Measurements from ENCODE around the gene TRPM1. TPM values are rescaled to one million over a fixed set of nuclear protein-coding genes. Genes with fewer than 3 reads are reported as not detected.

The TRPM1 gene
- total RNA-seq, 1 experiment from 2014 or later = 0.77 TPM

- no peak for ATAC-seq
Observed at GRCh38 chr15:31012455-31012854, 89.1 kb downstream of the TRPM1 start.

GRCh38 chr15:31010036-31010435 is 91.5 kb downstream of the TRPM1 start:
- H3K27ac Mint-ChIP-seq = no peak overlapping the region
- peaks cover 23% of the 10 kb centered on the region for H3K4me1 Mint-ChIP-seq
- DNase-seq (ENCODE audit: low spot score) = no peak
- POLR2A ChIA-PET = no interaction called here
- no peak for TF ChIP-seq ZSCAN18 (CRISPR knock-in tag; IDR thresholded peaks at IDR 0.05)
- H3K36me3 Mint-ChIP-seq = no peaks in the 10 kb centered on the region
- H3K4me3 Mint-ChIP-seq = no peak overlapping the region
- ATAC-seq = no peak
- no peaks in the 10 kb centered on the region for H3K27me3 Mint-ChIP-seq (ENCODE audit: low read depth)
- H3K9me3 Mint-ChIP-seq = peaks cover 10% of the 10 kb centered on the region; the same call in 1 of the 2 replicates
- CTCF ChIA-PET = no interaction called here

More at GRCh38 chr15:31012455-31012854, 89.1 kb downstream of the TRPM1 start:
- ChIA-PET CTCF (no interaction called here), POLR2A (no interaction called here)
- H3K4me3 Mint-ChIP-seq = no peak overlapping the region
- no peak for DNase-seq (ENCODE audit: low spot score)
- H3K27me3 Mint-ChIP-seq (ENCODE audit: low read depth) = no peaks in the 10 kb centered on the region
- no peak overlapping the region for H3K27ac Mint-ChIP-seq
- peaks cover 19% of the 10 kb centered on the region for H3K4me1 Mint-ChIP-seq
- H3K36me3 Mint-ChIP-seq = no peaks in the 10 kb centered on the region
- peaks cover 10% of the 10 kb centered on the region; the same call in 1 of the 2 replicates for H3K9me3 Mint-ChIP-seq
- no peak for TF ChIP-seq ZNF219 (CRISPR knock-in tag; IDR thresholded peaks at IDR 0.05; ENCODE audit: borderline replicate concordance)
- TF ChIP-seq MYBL2 (CRISPR knock-in tag; IDR thresholded peaks at IDR 0.05) = no peak
- no peak for TF ChIP-seq GTF2I (CRISPR knock-in tag; conservative IDR thresholded peaks at IDR 0.05)
- no peak for TF ChIP-seq ATF3 (CRISPR knock-in tag; conservative IDR thresholded peaks at IDR 0.05)
- TF ChIP-seq ZNF512 (CRISPR knock-in tag; IDR thresholded peaks at IDR 0.05; ENCODE audit: borderline replicate concordance) = no peak
- TF ChIP-seq ESRRA (CRISPR knock-in tag; IDR thresholded peaks at IDR 0.05; ENCODE audit: borderline replicate concordance) = no peak

GRCh38 chr15:31005660-31006059 is 95.9 kb downstream of the TRPM1 start:
- H3K9me3 Mint-ChIP-seq = no peaks in the 10 kb centered on the region
- CTCF ChIA-PET = interaction anchor here (1.2 to 1.3 kb wide), 2 partner anchors 9 to 124 kb away, joined by 5 to 7 read pairs; no protein-coding TSS in a partner anchor
- H3K27me3 Mint-ChIP-seq (ENCODE audit: low read depth) = no peaks in the 10 kb centered on the region
- POLR2A ChIA-PET = no interaction called here
- H3K27ac Mint-ChIP-seq = no peak overlapping the region
- ATAC-seq (no peak), DNase-seq (ENCODE audit: low spot score) (no peak)
- peaks cover 18% of the 10 kb centered on the region for H3K4me1 Mint-ChIP-seq
- no peaks in the 10 kb centered on the region for H3K36me3 Mint-ChIP-seq
- H3K4me3 Mint-ChIP-seq = no peak overlapping the region
- TF ChIP-seq NR1H2 (CRISPR knock-in tag; IDR thresholded peaks at IDR 0.05) (no peak), HMGXB4 (CRISPR knock-in tag; IDR thresholded peaks at IDR 0.05) (no peak), TEAD1 (CRISPR knock-in tag; IDR thresholded peaks at IDR 0.05) (no peak), ELF4 (CRISPR knock-in tag; IDR thresholded peaks at IDR 0.05; ENCODE audit: low read depth) (no peak), USF2 (CRISPR knock-in tag; IDR thresholded peaks at IDR 0.05) (no peak), ZNF138 (CRISPR knock-in tag; conservative IDR thresholded peaks at IDR 0.05) (no peak), ARID4B (CRISPR knock-in tag; IDR thresholded peaks at IDR 0.05; ENCODE audit: borderline replicate concordance) (no peak), JAZF1 (CRISPR knock-in tag; IDR thresholded peaks at IDR 0.05) (no peak), ZNF512 (CRISPR knock-in tag; IDR thresholded peaks at IDR 0.05; ENCODE audit: borderline replicate concordance) (no peak), IRF1 (CRISPR knock-in tag; IDR thresholded peaks at IDR 0.05) (no peak), PRRX2 (CRISPR knock-in tag; IDR thresholded peaks at IDR 0.05) (no peak), ZNF416 (CRISPR knock-in tag; IDR thresholded peaks at IDR 0.05) (no peak), ATF1 (CRISPR knock-in tag; IDR thresholded peaks at IDR 0.05) (no peak), NR2C2 (CRISPR knock-in tag; IDR thresholded peaks at IDR 0.05) (no peak)

Measured in WTC11 (cell line).